HepG2 (cell line): Measurements from ENCODE around the gene ARMH3. TPM values are rescaled to one million over a fixed set of nuclear protein-coding genes. Genes with fewer than 3 reads are reported as not detected.

Experiments used
- ATAC-seq: fragments of 200-7000 bp; cut with Tn5 transposase; 3 replicates; pipeline ENCODE4 v1.9.1; 2020; ENCODE audit warnings: mild to moderate bottlenecking, moderate library complexity
- BruUV-seq: library from RNA; stranded (reverse); fragments of 400-500 nt; replicated peaks from 2 replicates; lab custom pipeline; 2021; lab: Mats Ljungman, UMichigan
- CTCF ChIA-PET: fragments of 300-600 bp; formaldehyde crosslinking; extraction: SDS; loops from one replicate; lab custom pipeline; 2021; ENCODE audit warnings: low total read pairs, inconsistent platforms, low intra/inter-chr PET ratio; lab: Yijun Ruan, JAX
- POLR2A ChIA-PET: fragments of 350-600 bp; sonication (Branson Sonifier 250); formaldehyde crosslinking; loops from one replicate; lab custom pipeline; 2020; ENCODE audit warnings: antibody characterized with exemption, inconsistent platforms; lab: Yijun Ruan, JAX
- DNase-seq: peaks from one replicate; pipeline ENCODE4 v3.0.0-alpha.2; 2015; ENCODE audit warnings: low spot score
- FAIRE-seq: peaks from 3 replicates; lab custom pipeline; 2011; peaks lifted over from hg19 to GRCh38; lab: Jason Lieb, UNC
- H2AFZ ChIP-seq: one replicate; pipeline ENCODE4 v1.6.1; 2011; ENCODE audit warnings: low read length, inconsistent platforms
- H3K27ac ChIP-seq: fragments of 300-600 bp; 3 replicates; pipeline ENCODE4 v1.8.0; 2011; ENCODE audit warnings: mixed run types, mild to moderate bottlenecking, mixed read lengths, low read length, inconsistent platforms; ENCODE audit not compliant: insufficient read depth; ENCODE audit errors: extremely low read length
- H3K27me3 ChIP-seq, 2 experiments: fragments of 200-600 bp in 1 of 2; 2 replicates in 1 of 2; 3 replicates in 1 of 2; pipeline versions ENCODE4 v1.6.0 to v1.8.0; 2011; ENCODE audit warnings: low read length in 2 of 2, mild to moderate bottlenecking in 2 of 2, moderate library complexity in 2 of 2, inconsistent platforms in 1 of 2; ENCODE audit not compliant: insufficient read depth in 2 of 2, control insufficient read depth in 1 of 2
- H3K36me3 ChIP-seq, 2 experiments: fragments of 200-600 bp in 1 of 2; replicated peaks in 1 of 2; 2 replicates in 1 of 2; 3 replicates in 1 of 2; pipeline versions ENCODE4 v1.5.1 to v1.8.0; 2011; ENCODE audit warnings: low read length in 2 of 2, inconsistent platforms in 1 of 2; ENCODE audit not compliant: insufficient read depth in 2 of 2, control insufficient read depth in 1 of 2
- H3K4me1 ChIP-seq: 2 replicates; pipeline ENCODE4 v1.5.1; 2012; ENCODE audit warnings: low read length, inconsistent platforms; ENCODE audit not compliant: insufficient read depth
- H3K4me2 ChIP-seq: 2 replicates; pipeline ENCODE4 v1.6.0; 2011; ENCODE audit warnings: low read depth, low read length, inconsistent platforms
- H3K4me3 ChIP-seq, 3 experiments: fragments of 200-600 bp in 1 of 3; sonication (generic), shearing (Covaris generic) in 1 of 3; replicated peaks in 1 of 3; 2 replicates each; pipeline ENCODE4 v1.5.1; 2011 to 2016; ENCODE audit warnings: low read length in 3 of 3, inconsistent platforms in 2 of 3, low read depth in 2 of 3, mild to moderate bottlenecking in 2 of 3, control low read depth in 1 of 3, mixed read lengths in 1 of 3; ENCODE audit not compliant: insufficient read depth in 1 of 3
- H3K79me2 ChIP-seq: one replicate; pipeline ENCODE4 v1.6.1; 2011; ENCODE audit warnings: low read length, inconsistent platforms; ENCODE audit not compliant: insufficient read depth
- H3K9ac ChIP-seq: 2 replicates; pipeline ENCODE4 v1.6.0; 2011; ENCODE audit warnings: mild to moderate bottlenecking, low read depth, low read length, inconsistent platforms; ENCODE audit not compliant: insufficient read depth
- H3K9me3 ChIP-seq: 2 replicates; pipeline ENCODE4 v1.5.1; 2012; ENCODE audit warnings: mild to moderate bottlenecking, low read length
- H4K20me1 ChIP-seq: 2 replicates; pipeline ENCODE4 v1.6.0; 2011; ENCODE audit warnings: inconsistent platforms, mild to moderate bottlenecking, low read length, moderate library complexity; ENCODE audit not compliant: insufficient read depth
- ARID2 ChIP-seq: sonication (generic); formaldehyde crosslinking; IDR thresholded peaks from 2 replicates; pipeline ENCODE4 v1.8.1; 2022; ENCODE audit warnings: mild to moderate bottlenecking, missing genetic modification reagents, borderline replicate concordance
- EHMT2 ChIP-seq: fragments of 200-600 bp; sonication (generic); IDR thresholded peaks from 2 replicates; pipeline ENCODE4 v1.7.0; 2017; ENCODE audit warnings: antibody characterized with exemption, low read depth, low read length, borderline replicate concordance
- GLI4 ChIP-seq: sonication (generic); formaldehyde crosslinking; IDR thresholded peaks from 2 replicates; pipeline ENCODE4 v1.5.1; 2020; ENCODE audit warnings: missing genetic modification reagents, mild to moderate bottlenecking, moderate library complexity, borderline replicate concordance
- MAF1 ChIP-seq: sonication (generic); formaldehyde crosslinking; IDR thresholded peaks from 2 replicates; pipeline ENCODE4 v1.5.0; 2020; ENCODE audit warnings: missing genetic modification reagents, borderline replicate concordance
- NFIC ChIP-seq: IDR thresholded peaks from 2 replicates; pipeline ENCODE4 v1.6.1; 2012; ENCODE audit warnings: mild to moderate bottlenecking, low read length, inconsistent platforms
- NRL ChIP-seq: sonication (generic); formaldehyde crosslinking; IDR thresholded peaks from 2 replicates; pipeline ENCODE4 v1.5.0; 2020; ENCODE audit warnings: missing genetic modification reagents, mild to moderate bottlenecking, moderate library complexity, borderline replicate concordance
- TCF12 ChIP-seq, 2 experiments: fragments of 450-650 bp in 1 of 2; sonication (generic) in 1 of 2; formaldehyde crosslinking in 1 of 2; IDR thresholded peaks; 2 replicates each; pipeline versions ENCODE4 v1.6.1 to v1.8.0; 2017 to 2022; ENCODE audit warnings: antibody characterized with exemption in 1 of 2, mild to moderate bottlenecking in 1 of 2, missing genetic modification reagents in 1 of 2, moderate library complexity in 1 of 2
- WGBS: methylation state at CpG from one replicate; pipeline ENCODE4 v1.1.6; 2017; ENCODE audit warnings: low lambda C conversion rate; 5-methylcytosine and 5-hydroxymethylcytosine counted together
- in situ Hi-C: cut with HindIII; loops from 2 replicates; pipeline ENCODE4 v1.10.0; 2017; ENCODE audit warnings: low pct_unique_long_range_greater_than_20kb; ENCODE audit not compliant: extremely low pct_ligation_motif_present
- intact Hi-C: fragments of 100-400 bp; cut with micrococcal nuclease; formaldehyde crosslinking; loops from one replicate; pipeline ENCODE4 v1.10.0; 2022; ENCODE audit not compliant: unreplicated experiment
- polyA plus RNA-seq, 8 experiments: library from polyadenylated mRNA; depleted of rRNA in 3 of 8; stranded (reverse) in 7 of 8; unstranded in 1 of 8; fragments of >200 nt; fragmentation: Illumina TruSeq in 4 of 8; extraction: Trizol in 4 of 8; gene quantifications; 2 replicates each; pipeline versions ENCODE4 v1.2.1 to v1.2.3, GENCODE V29; 2011 to 2016; ENCODE audit warnings: low read depth in 4 of 8, missing spikeins in 1 of 8, mixed read lengths in 1 of 8; ENCODE audit not compliant: insufficient read depth in 1 of 8
- total RNA-seq, 5 experiments: library from RNA; depleted of rRNA; stranded (reverse); fragments of >200 nt; fragmentation: Illumina TruSeq; extraction: Trizol; gene quantifications; 2 replicates each; pipeline ENCODE4 v1.2.3, GENCODE V29; 2016; ENCODE audit warnings: low read depth in 1 of 5
- TF ChIP-seq, protein P1 (sequence below): fragments of 450-650 bp; IDR thresholded peaks from 2 replicates; pipeline ENCODE4 v1.6.1; 2017; ENCODE audit warnings: mild to moderate bottlenecking
- TF ChIP-seq, protein P2 (sequence below): IDR thresholded peaks from 2 replicates; pipeline ENCODE4 v1.6.1; 2016; ENCODE audit warnings: mild to moderate bottlenecking
- TF ChIP-seq, protein P3 (sequence below): sonication (generic); formaldehyde crosslinking; conservative IDR thresholded peaks from 2 replicates; pipeline ENCODE4 v1.5.0; 2020; ENCODE audit warnings: missing genetic modification reagents
- TF ChIP-seq, protein P4 (sequence below): sonication (generic); formaldehyde crosslinking; IDR thresholded peaks from 2 replicates; pipeline ENCODE4 v1.5.1; 2020; ENCODE audit warnings: mild to moderate bottlenecking, missing genetic modification reagents

The ARMH3 gene
- total and polyA plus RNA-seq, 2 of the 13 experiments (the other 11 are each of a cell fraction or from before 2014, with no cell fraction given), result 8.4 to 16.9 TPM

DNA sequence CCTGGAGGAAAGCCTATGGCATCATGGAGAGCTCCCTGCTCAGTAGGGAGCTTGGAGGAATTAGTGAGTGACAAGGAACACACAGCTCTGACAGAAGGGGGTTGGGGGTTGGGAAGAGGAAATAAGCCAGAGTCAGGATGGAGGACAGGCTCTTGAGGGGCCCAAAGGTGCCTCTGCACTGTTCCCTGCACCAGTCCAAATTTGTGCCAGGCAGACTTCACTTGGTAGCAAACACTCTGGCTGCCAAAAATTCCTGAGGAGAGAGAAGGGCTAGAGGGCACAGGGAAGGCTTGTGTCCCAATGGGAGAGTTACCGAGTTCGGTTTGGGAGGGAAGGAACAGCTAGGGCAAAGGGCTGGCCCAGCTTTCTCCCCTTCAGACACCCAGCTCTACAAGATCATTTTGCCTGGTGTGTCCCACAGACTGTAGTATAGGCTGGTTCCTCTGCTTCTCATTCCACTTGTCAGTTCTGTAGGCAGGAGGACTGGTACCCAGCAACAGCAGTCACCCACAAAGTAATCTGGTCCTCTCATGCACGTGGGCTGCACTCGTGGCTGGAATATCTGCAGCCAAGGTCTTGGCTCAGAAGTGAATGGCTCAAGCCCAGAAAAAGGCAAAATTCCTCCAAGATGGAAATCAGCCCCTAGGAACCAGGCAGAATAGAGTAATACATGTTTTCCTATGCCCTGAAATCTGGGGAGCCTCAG, 204.4 kb downstream of the ARMH3 start (continued):
- TF ChIP-seq, protein P1, sequence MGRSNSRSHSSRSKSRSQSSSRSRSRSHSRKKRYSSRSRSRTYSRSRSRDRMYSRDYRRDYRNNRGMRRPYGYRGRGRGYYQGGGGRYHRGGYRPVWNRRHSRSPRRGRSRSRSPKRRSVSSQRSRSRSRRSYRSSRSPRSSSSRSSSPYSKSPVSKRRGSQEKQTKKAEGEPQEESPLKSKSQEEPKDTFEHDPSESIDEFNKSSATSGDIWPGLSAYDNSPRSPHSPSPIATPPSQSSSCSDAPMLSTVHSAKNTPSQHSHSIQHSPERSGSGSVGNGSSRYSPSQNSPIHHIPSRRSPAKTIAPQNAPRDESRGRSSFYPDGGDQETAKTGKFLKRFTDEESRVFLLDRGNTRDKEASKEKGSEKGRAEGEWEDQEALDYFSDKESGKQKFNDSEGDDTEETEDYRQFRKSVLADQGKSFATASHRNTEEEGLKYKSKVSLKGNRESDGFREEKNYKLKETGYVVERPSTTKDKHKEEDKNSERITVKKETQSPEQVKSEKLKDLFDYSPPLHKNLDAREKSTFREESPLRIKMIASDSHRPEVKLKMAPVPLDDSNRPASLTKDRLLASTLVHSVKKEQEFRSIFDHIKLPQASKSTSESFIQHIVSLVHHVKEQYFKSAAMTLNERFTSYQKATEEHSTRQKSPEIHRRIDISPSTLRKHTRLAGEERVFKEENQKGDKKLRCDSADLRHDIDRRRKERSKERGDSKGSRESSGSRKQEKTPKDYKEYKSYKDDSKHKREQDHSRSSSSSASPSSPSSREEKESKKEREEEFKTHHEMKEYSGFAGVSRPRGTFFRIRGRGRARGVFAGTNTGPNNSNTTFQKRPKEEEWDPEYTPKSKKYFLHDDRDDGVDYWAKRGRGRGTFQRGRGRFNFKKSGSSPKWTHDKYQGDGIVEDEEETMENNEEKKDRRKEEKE, result no peak
- TF ChIP-seq, protein P2, sequence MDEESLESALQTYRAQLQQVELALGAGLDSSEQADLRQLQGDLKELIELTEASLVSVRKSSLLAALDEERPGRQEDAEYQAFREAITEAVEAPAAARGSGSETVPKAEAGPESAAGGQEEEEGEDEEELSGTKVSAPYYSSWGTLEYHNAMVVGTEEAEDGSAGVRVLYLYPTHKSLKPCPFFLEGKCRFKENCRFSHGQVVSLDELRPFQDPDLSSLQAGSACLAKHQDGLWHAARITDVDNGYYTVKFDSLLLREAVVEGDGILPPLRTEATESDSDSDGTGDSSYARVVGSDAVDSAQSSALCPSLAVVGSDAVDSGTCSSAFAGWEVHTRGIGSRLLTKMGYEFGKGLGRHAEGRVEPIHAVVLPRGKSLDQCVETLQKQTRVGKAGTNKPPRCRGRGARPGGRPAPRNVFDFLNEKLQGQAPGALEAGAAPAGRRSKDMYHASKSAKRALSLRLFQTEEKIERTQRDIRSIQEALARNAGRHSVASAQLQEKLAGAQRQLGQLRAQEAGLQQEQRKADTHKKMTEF, result no peak
- TF ChIP-seq MAF1 (CRISPR knock-in tag), result no peak
- TF ChIP-seq, protein P3, sequence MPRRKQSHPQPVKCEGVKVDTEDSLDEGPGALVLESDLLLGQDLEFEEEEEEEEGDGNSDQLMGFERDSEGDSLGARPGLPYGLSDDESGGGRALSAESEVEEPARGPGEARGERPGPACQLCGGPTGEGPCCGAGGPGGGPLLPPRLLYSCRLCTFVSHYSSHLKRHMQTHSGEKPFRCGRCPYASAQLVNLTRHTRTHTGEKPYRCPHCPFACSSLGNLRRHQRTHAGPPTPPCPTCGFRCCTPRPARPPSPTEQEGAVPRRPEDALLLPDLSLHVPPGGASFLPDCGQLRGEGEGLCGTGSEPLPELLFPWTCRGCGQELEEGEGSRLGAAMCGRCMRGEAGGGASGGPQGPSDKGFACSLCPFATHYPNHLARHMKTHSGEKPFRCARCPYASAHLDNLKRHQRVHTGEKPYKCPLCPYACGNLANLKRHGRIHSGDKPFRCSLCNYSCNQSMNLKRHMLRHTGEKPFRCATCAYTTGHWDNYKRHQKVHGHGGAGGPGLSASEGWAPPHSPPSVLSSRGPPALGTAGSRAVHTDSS, result no peak

DNA sequence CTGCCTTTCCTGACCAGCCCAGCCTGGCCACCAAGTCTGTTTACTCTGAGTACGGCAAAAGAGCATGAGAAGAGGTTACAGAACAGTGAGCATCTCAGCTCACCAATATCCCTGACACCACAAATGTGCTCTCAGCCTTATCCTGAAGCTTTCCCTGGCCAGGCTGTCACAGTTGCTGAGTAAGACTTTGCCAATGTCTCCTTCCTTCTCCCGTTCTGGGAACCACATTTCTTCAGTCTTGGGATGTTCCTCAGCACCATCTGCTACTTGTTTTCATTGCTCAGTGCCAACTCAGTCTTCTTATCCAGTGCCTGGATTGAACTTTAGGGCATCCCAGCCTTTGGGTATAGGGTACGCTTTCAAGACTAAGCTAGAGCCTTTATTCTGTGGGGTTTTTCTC, 205.2 kb downstream of the ARMH3 start:
- WGBS, result 91% methylated on average over 3 of the region's 3 CpGs
- in situ Hi-C loops (no loop called here), intact Hi-C loops (no loop called here)
- Histone ChIP-seq H3K9ac (no peak overlapping the region), H3K4me2 (no peak overlapping the region), H4K20me1 (no peaks in the 10 kb centered on the region), H3K36me3 (peaks cover 5 to 12% of the 10 kb centered on the region in 2 experiments; a peak in 4 of 5 replicates), H3K27ac (no peak overlapping the region), H3K4me1 (no peaks in the 10 kb centered on the region), H3K27me3 (no peaks in the 10 kb centered on the region), H3K9me3 (no peaks in the 10 kb centered on the region), H3K4me3 (no peak overlapping the region), H2AFZ (no peak overlapping the region), H3K79me2 (no peaks in the 10 kb centered on the region)
- BruUV-seq, result no TSS peak
- no peak for ATAC-seq
- CTCF ChIA-PET, result no interaction called here
- FAIRE-seq, result no peak
- DNase-seq, result no peak
- POLR2A ChIA-PET, result no interaction called here
- TF ChIP-seq TCF12 (IDR thresholded peaks at IDR 0.05), result no peak
- TF ChIP-seq TCF12 (CRISPR knock-in tag; IDR thresholded peaks at IDR 0.05), result no peak
- no peak for TF ChIP-seq NFIC
- no peak for TF ChIP-seq EHMT2
- TF ChIP-seq, protein P4, sequence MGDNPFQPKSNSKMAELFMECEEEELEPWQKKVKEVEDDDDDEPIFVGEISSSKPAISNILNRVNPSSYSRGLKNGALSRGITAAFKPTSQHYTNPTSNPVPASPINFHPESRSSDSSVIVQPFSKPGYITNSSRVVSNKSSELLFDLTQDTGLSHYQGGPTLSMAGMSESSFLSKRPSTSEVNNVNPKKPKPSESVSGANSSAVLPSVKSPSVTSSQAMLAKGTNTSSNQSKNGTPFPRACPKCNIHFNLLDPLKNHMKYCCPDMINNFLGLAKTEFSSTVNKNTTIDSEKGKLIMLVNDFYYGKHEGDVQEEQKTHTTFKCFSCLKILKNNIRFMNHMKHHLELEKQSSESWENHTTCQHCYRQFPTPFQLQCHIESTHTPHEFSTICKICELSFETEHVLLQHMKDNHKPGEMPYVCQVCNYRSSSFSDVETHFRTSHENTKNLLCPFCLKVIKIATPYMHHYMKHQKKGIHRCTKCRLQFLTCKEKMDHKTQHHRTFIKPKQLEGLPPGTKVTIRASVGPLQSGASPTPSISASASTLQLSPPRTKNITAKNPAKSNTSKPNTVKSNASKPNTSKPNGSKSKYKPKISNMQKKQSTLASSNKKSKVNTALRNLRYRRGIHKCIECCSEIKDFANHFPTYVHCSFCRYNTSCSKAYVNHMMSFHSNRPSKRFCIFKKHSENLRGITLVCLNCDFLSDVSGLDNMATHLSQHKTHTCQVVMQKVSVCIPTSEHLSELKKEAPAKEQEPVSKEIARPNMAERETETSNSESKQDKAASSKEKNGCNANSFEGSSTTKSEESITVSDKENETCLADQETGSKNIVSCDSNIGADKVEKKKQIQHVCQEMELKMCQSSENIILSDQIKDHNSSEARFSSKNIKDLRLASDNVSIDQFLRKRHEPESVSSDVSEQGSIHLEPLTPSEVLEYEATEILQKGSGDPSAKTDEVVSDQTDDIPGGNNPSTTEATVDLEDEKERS (CRISPR knock-in tag), result no peak
- no peak for TF ChIP-seq NRL (CRISPR knock-in tag)
- no peak for TF ChIP-seq GLI4 (CRISPR knock-in tag)
- no peak for TF ChIP-seq ARID2
